Tibial artery (tissue), 4 donors: ENCODE results near the gene SCN4B.

Experiments
- DNase-seq, 2 donors: peaks; one replicate each; pipeline ENCODE4 v3.0.0-alpha.2; 2019
- H3K27ac ChIP-seq, 2 donors: fragments of 200-600 bp; sonication (generic) in 1 of 2; 1 replicate in 1 of 2; 2 replicates in 1 of 2; pipeline ENCODE4 v1.5.1; 2018 to 2019; ENCODE audit warnings: mild to moderate bottlenecking in 1 of 2
- H3K27me3 ChIP-seq, 2 donors: fragments of 200-600 bp; sonication (generic) in 1 of 2; one replicate each; pipeline versions ENCODE4 v1.5.1 to v1.6.0; 2016 to 2019
- H3K36me3 ChIP-seq, 3 donors: fragments of 200-600 bp; sonication (generic) in 2 of 3; one replicate each; pipeline ENCODE4 v1.5.1; 2016 to 2019; ENCODE audit warnings: mild to moderate bottlenecking in 2 of 3
- H3K4me1 ChIP-seq, 4 donors: fragments of 200-600 bp; sonication (generic) in 2 of 4; 1 replicate in 3 of 4; 2 replicates in 1 of 4; pipeline ENCODE4 v1.5.1; 2016 to 2019
- H3K4me3 ChIP-seq, 2 donors: fragments of 200-600 bp; sonication (generic) in 1 of 2; 1 replicate in 1 of 2; 2 replicates in 1 of 2; pipeline ENCODE4 v1.5.1; 2018 to 2019; ENCODE audit warnings: mild to moderate bottlenecking in 2 of 2
- H3K9me3 ChIP-seq, 3 donors: fragments of 200-600 bp; sonication (generic) in 1 of 3; one replicate each; pipeline ENCODE4 v1.5.1; 2016 to 2019
- CTCF ChIP-seq, 2 experiments: fragments of 200-600 bp in 1 of 2; fragments of 450-650 bp in 1 of 2; IDR thresholded peaks; one replicate each; pipeline ENCODE4 v1.5.1; 2017 to 2019; ENCODE audit warnings: antibody characterized with exemption in 2 of 2, mild to moderate bottlenecking in 1 of 2, moderate library complexity in 1 of 2
- intact Hi-C: fragments of 100-400 bp; cut with DNase I; formaldehyde crosslinking; loops from one replicate; pipeline ENCODE4 v1.15.0; 2023; ENCODE audit warnings: low total_unique reads

SCN4B gene

GRCh38 chr11:118170231-118170630 is 17.6 kb upstream of the SCN4B start:
- Histone ChIP-seq H3K9me3 (no peaks in the 10 kb centered on the region), H3K27me3 (peaks cover 0 to 60% of the 10 kb centered on the region in 2 donors), H3K4me3 (no peak overlapping the region), H3K4me1 (peaks cover 0 to 10% (median 3%) of the 10 kb centered on the region in 4 donors), H3K27ac (no peak overlapping the region), H3K36me3 (no peaks in the 10 kb centered on the region)
- intact Hi-C loops, result no loop called here
- no peak for DNase-seq
- no peak for TF ChIP-seq CTCF (IDR thresholded peaks at IDR 0.05)

- intact Hi-C loops, result no loop called here
- no peak for DNase-seq
- peaks cover 0 to 61% of the 10 kb centered on the region in 2 donors for H3K27me3 ChIP-seq
- no peak overlapping the region for H3K4me3 ChIP-seq
- no peaks in the 10 kb centered on the region for H3K9me3 ChIP-seq
- TF ChIP-seq CTCF (IDR thresholded peaks at IDR 0.05), result no peak
- peaks cover 0 to 10% (median 3%) of the 10 kb centered on the region in 4 donors for H3K4me1 ChIP-seq
- no peaks in the 10 kb centered on the region for H3K36me3 ChIP-seq
- no peak overlapping the region for H3K27ac ChIP-seq
Measured at GRCh38 chr11:118169300-118170140, 16.9 kb upstream of the SCN4B start.

- no peak for DNase-seq
- no peak overlapping the region for H3K27ac ChIP-seq
- peaks cover 0 to 10% (median 3%) of the 10 kb centered on the region in 4 donors for H3K4me1 ChIP-seq
- intact Hi-C loops, result no loop called here
- no peaks in the 10 kb centered on the region for H3K36me3 ChIP-seq
- no peak overlapping the region for H3K4me3 ChIP-seq
- H3K9me3 ChIP-seq, result no peaks in the 10 kb centered on the region
- no peak for TF ChIP-seq CTCF (IDR thresholded peaks at IDR 0.05)
- peaks cover 0 to 61% of the 10 kb centered on the region in 2 donors for H3K27me3 ChIP-seq
Measured at GRCh38 chr11:118168751-118169150, 16.1 kb upstream of the SCN4B start.

- intact Hi-C loops, result no loop called here
- Histone ChIP-seq H3K36me3 (no peaks in the 10 kb centered on the region), H3K27ac (no peak overlapping the region), H3K9me3 (no peaks in the 10 kb centered on the region), H3K27me3 (peaks cover 0 to 58% of the 10 kb centered on the region in 2 donors), H3K4me3 (no peak overlapping the region), H3K4me1 (peaks cover 0 to 10% (median 3%) of the 10 kb centered on the region in 4 donors)
- DNase-seq, result no peak
- no peak for TF ChIP-seq CTCF (IDR thresholded peaks at IDR 0.05)
Measured at GRCh38 chr11:118168316-118168715, 15.7 kb upstream of the SCN4B start.

- Histone ChIP-seq H3K36me3 (no peaks in the 10 kb centered on the region), H3K27me3 (peaks cover 0 to 57% of the 10 kb centered on the region in 2 donors), H3K4me1 (peaks cover 0 to 10% (median 3%) of the 10 kb centered on the region in 4 donors), H3K27ac (no peak overlapping the region), H3K9me3 (no peaks in the 10 kb centered on the region), H3K4me3 (no peak overlapping the region)
- intact Hi-C loops, result no loop called here
- no peak for DNase-seq
- TF ChIP-seq CTCF (IDR thresholded peaks at IDR 0.05), result no peak
Measured at GRCh38 chr11:118167906-118168305, 15.3 kb upstream of the SCN4B start.
